HepG2 (cell line): ENCODE measurements around the gene TMEM270. TPM values are rescaled to one million over a fixed set of nuclear protein-coding genes. Genes with fewer than 3 reads are reported as not detected.

Experiments used
- ELF4 ChIP-seq: sonication (generic); formaldehyde crosslinking; IDR thresholded peaks from 2 replicates; pipeline ENCODE4 v1.5.0; 2020; ENCODE audit warnings: missing genetic modification reagents, mild to moderate bottlenecking, moderate library complexity, borderline replicate concordance
- HDAC2 ChIP-seq: sonication (generic); formaldehyde crosslinking; IDR thresholded peaks from 2 replicates; pipeline ENCODE4 v1.4.0; 2020; ENCODE audit warnings: missing genetic modification reagents
- HMG20A ChIP-seq: IDR thresholded peaks from 2 replicates; pipeline ENCODE4 v1.6.1; 2016; ENCODE audit warnings: borderline replicate concordance
- KDM2A ChIP-seq: sonication (generic); formaldehyde crosslinking; IDR thresholded peaks from 2 replicates; pipeline ENCODE4 v1.4.0; 2020; ENCODE audit warnings: low read depth, missing genetic modification reagents, borderline replicate concordance
- LCORL ChIP-seq, 2 experiments: fragments of 450-650 bp in 1 of 2; sonication (generic) in 1 of 2; formaldehyde crosslinking in 1 of 2; IDR thresholded peaks; 2 replicates each; pipeline versions ENCODE4 v1.5.0 to v1.6.1; 2017 to 2020; ENCODE audit warnings: antibody characterized with exemption in 1 of 2, missing genetic modification reagents in 1 of 2
- MTA1 ChIP-seq: sonication (generic); formaldehyde crosslinking; IDR thresholded peaks from 2 replicates; pipeline ENCODE4 v1.4.0; 2020; ENCODE audit warnings: missing genetic modification reagents, mild to moderate bottlenecking, borderline replicate concordance
- NRL ChIP-seq: sonication (generic); formaldehyde crosslinking; IDR thresholded peaks from 2 replicates; pipeline ENCODE4 v1.5.0; 2020; ENCODE audit warnings: missing genetic modification reagents, mild to moderate bottlenecking, moderate library complexity, borderline replicate concordance
- SALL1 ChIP-seq: sonication (generic); formaldehyde crosslinking; IDR thresholded peaks from 2 replicates; pipeline ENCODE4 v1.8.0; 2022; ENCODE audit warnings: mild to moderate bottlenecking, missing genetic modification reagents
- SAP130 ChIP-seq: IDR thresholded peaks from 2 replicates; pipeline ENCODE4 v1.6.1; 2016; ENCODE audit warnings: low read depth
- SIN3A ChIP-seq: IDR thresholded peaks from 2 replicates; pipeline ENCODE4 v1.6.1; 2011; ENCODE audit warnings: low read depth, mild to moderate bottlenecking, control low read depth, low read length, borderline replicate concordance
- SPEN ChIP-seq: sonication (generic); formaldehyde crosslinking; IDR thresholded peaks from 2 replicates; pipeline ENCODE4 v1.5.1; 2020; ENCODE audit warnings: low read depth, mild to moderate bottlenecking, missing genetic modification reagents
- ZFX ChIP-seq: sonication (generic); formaldehyde crosslinking; IDR thresholded peaks from 2 replicates; pipeline ENCODE4 v1.4.0; 2020; ENCODE audit warnings: mild to moderate bottlenecking, low read depth, missing genetic modification reagents, moderate library complexity
- ZNF121 ChIP-seq: sonication (generic); formaldehyde crosslinking; IDR thresholded peaks from 2 replicates; pipeline ENCODE4 v1.5.0; 2020; ENCODE audit warnings: mild to moderate bottlenecking, missing genetic modification reagents
- ZNF251 ChIP-seq: sonication (generic); formaldehyde crosslinking; IDR thresholded peaks from 2 replicates; pipeline ENCODE4 v1.9.0; 2021; ENCODE audit warnings: mild to moderate bottlenecking, missing genetic modification reagents
- ZNF296 ChIP-seq: sonication (generic); formaldehyde crosslinking; conservative IDR thresholded peaks from 2 replicates; pipeline ENCODE4 v1.5.0; 2020; ENCODE audit warnings: mild to moderate bottlenecking, missing genetic modification reagents
- ZNF430 ChIP-seq: sonication (generic); formaldehyde crosslinking; IDR thresholded peaks from 2 replicates; pipeline ENCODE4 v1.9.0; 2021; ENCODE audit warnings: mild to moderate bottlenecking, missing genetic modification reagents
- ZNF543 ChIP-seq: sonication (generic); formaldehyde crosslinking; IDR thresholded peaks from 2 replicates; pipeline ENCODE4 v1.4.0; 2020; ENCODE audit warnings: mild to moderate bottlenecking, missing genetic modification reagents
- ZNF747 ChIP-seq: sonication (generic); formaldehyde crosslinking; IDR thresholded peaks from 2 replicates; pipeline ENCODE4 v1.8.1; 2023; ENCODE audit warnings: missing genetic modification reagents, mild to moderate bottlenecking, borderline replicate concordance
- ZNF772 ChIP-seq: sonication (generic); formaldehyde crosslinking; IDR thresholded peaks from 2 replicates; pipeline ENCODE4 v1.5.0; 2020; ENCODE audit warnings: mild to moderate bottlenecking, missing genetic modification reagents
- polyA plus RNA-seq, 8 experiments: library from polyadenylated mRNA; depleted of rRNA in 3 of 8; stranded (reverse) in 7 of 8; unstranded in 1 of 8; fragments of >200 nt; fragmentation: Illumina TruSeq in 4 of 8; extraction: Trizol in 4 of 8; gene quantifications; 2 replicates each; pipeline versions ENCODE4 v1.2.1 to v1.2.3, GENCODE V29; 2011 to 2016; ENCODE audit warnings: low read depth in 4 of 8, missing spikeins in 1 of 8, mixed read lengths in 1 of 8; ENCODE audit not compliant: insufficient read depth in 1 of 8
- total RNA-seq, 5 experiments: library from RNA; depleted of rRNA; stranded (reverse); fragments of >200 nt; fragmentation: Illumina TruSeq; extraction: Trizol; gene quantifications; 2 replicates each; pipeline ENCODE4 v1.2.3, GENCODE V29; 2016; ENCODE audit warnings: low read depth in 1 of 5
- TF ChIP-seq, protein P1 (sequence below): sonication (generic); formaldehyde crosslinking; IDR thresholded peaks from 2 replicates; pipeline ENCODE4 v1.4.0; 2020; ENCODE audit warnings: missing genetic modification reagents, mild to moderate bottlenecking, borderline replicate concordance
- TF ChIP-seq, protein P2 (sequence below): sonication (generic); formaldehyde crosslinking; IDR thresholded peaks from 2 replicates; pipeline ENCODE4 v1.4.0; 2020; ENCODE audit warnings: missing genetic modification reagents
- TF ChIP-seq, protein P3 (sequence below), 2 experiments: sonication (generic) in 1 of 2; formaldehyde crosslinking in 1 of 2; IDR thresholded peaks; 2 replicates each; pipeline versions ENCODE4 v1.4.0 to v1.6.1; 2018 to 2020; ENCODE audit warnings: missing genetic modification reagents in 2 of 2, borderline replicate concordance in 1 of 2, low read depth in 1 of 2, mild to moderate bottlenecking in 1 of 2, missing biosample characterization in 1 of 2

TMEM270 gene
- total and polyA plus RNA-seq, 2 of the 13 experiments (the other 11 are each of a cell fraction or from before 2014, with no cell fraction given) = not detected

DNA sequence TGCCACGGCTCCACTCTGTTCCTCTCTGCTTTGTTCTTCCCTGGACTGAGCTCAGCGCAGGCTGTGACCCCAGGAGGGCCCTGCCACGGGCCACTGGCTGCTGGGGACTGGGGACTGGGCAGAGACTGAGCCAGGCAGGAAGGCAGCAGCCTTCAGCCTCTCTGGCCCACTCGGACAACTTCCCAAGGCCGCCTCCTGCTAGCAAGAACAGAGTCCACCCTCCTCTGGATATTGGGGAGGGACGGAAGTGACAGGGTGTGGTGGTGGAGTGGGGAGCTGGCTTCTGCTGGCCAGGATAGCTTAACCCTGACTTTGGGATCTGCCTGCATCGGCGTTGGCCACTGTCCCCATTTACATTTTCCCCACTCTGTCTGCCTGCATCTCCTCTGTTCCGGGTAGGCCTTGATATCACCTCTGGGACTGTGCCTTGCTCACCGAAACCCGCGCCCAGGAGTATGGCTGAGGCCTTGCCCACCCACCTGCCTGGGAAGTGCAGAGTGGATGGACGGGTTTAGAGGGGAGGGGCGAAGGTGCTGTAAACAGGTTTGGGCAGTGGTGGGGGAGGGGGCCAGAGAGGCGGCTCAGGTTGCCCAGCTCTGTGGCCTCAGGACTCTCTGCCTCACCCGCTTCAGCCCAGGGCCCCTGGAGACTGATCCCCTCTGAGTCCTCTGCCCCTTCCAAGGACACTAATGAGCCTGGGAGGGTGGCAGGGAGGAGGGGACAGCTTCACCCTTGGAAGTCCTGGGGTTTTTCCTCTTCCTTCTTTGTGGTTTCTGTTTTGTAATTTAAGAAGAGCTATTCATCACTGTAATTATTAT is 28.9 kb upstream of the TMEM270 start (continued):
- TF ChIP-seq ELF4 (no peak), ZNF543 (CRISPR knock-in tag) (0 out of 2 replicates have a peak, but pooled peaks have one; percentile 17), SPEN (CRISPR knock-in tag) (0 out of 2 replicates have a peak, but pooled peaks have one; percentile 61), NRL (CRISPR knock-in tag) (0 out of 2 replicates have a peak, but pooled peaks have one; percentile 62), ZNF251 (CRISPR knock-in tag) (no peak), SALL1 (CRISPR knock-in tag) (0 out of 2 replicates have a peak, but pooled peaks have one; percentile 9), ZFX (peak; percentile 84), LCORL (IDR thresholded peaks at IDR 0.05) (no peak), LCORL (CRISPR knock-in tag; IDR thresholded peaks at IDR 0.05) (peak; percentile 78; the same call in 1 of the 2 replicates), SIN3A (no peak), ZNF430 (CRISPR knock-in tag) (no peak), ZNF296 (0 out of 2 replicates have a peak, but pooled peaks have one; percentile 64), ZNF747 (CRISPR knock-in tag) (peak; percentile 56; the same call in 1 of the 2 replicates), HDAC2 (peak; percentile 21; the same call in 1 of the 2 replicates), HMG20A (no peak), SAP130 (CRISPR knock-in tag) (peak; percentile 64), KDM2A (CRISPR knock-in tag) (peak; percentile 60), ZNF772 (CRISPR knock-in tag) (0 out of 2 replicates have a peak, but pooled peaks have one; percentile 24), MTA1 (CRISPR knock-in tag) (peak; percentile 17; the same call in 1 of the 2 replicates), ZNF121 (CRISPR knock-in tag) (peak; percentile 24; the same call in 1 of the 2 replicates)
- TF ChIP-seq, protein P1, sequence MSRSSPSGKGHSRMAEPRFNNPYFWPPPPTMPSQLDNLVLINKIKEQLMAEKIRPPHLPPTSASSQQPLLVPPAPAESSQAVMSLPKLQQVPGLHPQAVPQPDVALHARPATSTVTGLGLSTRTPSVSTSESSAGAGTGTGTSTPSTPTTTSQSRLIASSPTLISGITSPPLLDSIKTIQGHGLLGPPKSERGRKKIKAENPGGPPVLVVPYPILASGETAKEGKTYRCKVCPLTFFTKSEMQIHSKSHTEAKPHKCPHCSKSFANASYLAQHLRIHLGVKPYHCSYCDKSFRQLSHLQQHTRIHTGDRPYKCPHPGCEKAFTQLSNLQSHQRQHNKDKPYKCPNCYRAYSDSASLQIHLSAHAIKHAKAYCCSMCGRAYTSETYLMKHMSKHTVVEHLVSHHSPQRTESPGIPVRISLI (CRISPR knock-in tag) = no peak
- TF ChIP-seq, protein P2, sequence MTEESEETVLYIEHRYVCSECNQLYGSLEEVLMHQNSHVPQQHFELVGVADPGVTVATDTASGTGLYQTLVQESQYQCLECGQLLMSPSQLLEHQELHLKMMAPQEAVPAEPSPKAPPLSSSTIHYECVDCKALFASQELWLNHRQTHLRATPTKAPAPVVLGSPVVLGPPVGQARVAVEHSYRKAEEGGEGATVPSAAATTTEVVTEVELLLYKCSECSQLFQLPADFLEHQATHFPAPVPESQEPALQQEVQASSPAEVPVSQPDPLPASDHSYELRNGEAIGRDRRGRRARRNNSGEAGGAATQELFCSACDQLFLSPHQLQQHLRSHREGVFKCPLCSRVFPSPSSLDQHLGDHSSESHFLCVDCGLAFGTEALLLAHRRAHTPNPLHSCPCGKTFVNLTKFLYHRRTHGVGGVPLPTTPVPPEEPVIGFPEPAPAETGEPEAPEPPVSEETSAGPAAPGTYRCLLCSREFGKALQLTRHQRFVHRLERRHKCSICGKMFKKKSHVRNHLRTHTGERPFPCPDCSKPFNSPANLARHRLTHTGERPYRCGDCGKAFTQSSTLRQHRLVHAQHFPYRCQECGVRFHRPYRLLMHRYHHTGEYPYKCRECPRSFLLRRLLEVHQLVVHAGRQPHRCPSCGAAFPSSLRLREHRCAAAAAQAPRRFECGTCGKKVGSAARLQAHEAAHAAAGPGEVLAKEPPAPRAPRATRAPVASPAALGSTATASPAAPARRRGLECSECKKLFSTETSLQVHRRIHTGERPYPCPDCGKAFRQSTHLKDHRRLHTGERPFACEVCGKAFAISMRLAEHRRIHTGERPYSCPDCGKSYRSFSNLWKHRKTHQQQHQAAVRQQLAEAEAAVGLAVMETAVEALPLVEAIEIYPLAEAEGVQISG = 0 out of 2 replicates have a peak, but pooled peaks have one; percentile 7
- TF ChIP-seq, protein P3, sequence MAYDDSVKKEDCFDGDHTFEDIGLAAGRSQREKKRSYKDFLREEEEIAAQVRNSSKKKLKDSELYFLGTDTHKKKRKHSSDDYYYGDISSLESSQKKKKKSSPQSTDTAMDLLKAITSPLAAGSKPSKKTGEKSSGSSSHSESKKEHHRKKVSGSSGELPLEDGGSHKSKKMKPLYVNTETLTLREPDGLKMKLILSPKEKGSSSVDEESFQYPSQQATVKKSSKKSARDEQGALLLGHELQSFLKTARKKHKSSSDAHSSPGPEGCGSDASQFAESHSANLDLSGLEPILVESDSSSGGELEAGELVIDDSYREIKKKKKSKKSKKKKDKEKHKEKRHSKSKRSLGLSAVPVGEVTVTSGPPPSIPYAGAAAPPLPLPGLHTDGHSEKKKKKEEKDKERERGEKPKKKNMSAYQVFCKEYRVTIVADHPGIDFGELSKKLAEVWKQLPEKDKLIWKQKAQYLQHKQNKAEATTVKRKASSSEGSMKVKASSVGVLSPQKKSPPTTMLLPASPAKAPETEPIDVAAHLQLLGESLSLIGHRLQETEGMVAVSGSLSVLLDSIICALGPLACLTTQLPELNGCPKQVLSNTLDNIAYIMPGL (CRISPR knock-in tag; IDR thresholded peaks at IDR 0.05; ENCODE audit: borderline replicate concordance in 1 of 2, low read depth in 1 of 2) = 0 out of 4 replicates have a peak, but pooled peaks of 1 of the 2 experiments have one; percentile 36
